Heart left ventricle (tissue), 16 donors: Measurements from ENCODE around the gene CLDN7. TPM values are rescaled to one million over a fixed set of nuclear protein-coding genes. Genes with fewer than 3 reads are reported as not detected.

ENCODE experiments used
- ATAC-seq, 4 donors: fragments of 200-7000 bp; cut with Tn5 transposase; one replicate each; pipeline ENCODE4 v1.9.1; 2020 to 2022; ENCODE audit warnings: moderate library complexity in 4 of 4, mild to moderate bottlenecking in 3 of 4, moderate number of reproducible peaks in 1 of 4
- DNase-seq, 5 donors: peaks; one replicate each; pipeline ENCODE4 v3.0.0-alpha.2; 2020
- H3K27ac ChIP-seq, 12 donors: fragments of 200-600 bp; sonication (generic) in 4 of 12; one replicate each; pipeline versions ENCODE4 v1.5.0 to v1.8.0; 2016 to 2022; ENCODE audit warnings: mild to moderate bottlenecking in 2 of 12
- H3K27me3 ChIP-seq, 9 donors: fragments of 200-600 bp; sonication (generic) in 2 of 9; one replicate each; pipeline versions ENCODE4 v1.5.1 to v1.8.0; 2016 to 2022; ENCODE audit warnings: mild to moderate bottlenecking in 3 of 9
- H3K36me3 ChIP-seq, 9 donors: fragments of 200-600 bp; sonication (generic) in 2 of 9; one replicate each; pipeline versions ENCODE4 v1.5.0 to v1.8.0; 2018 to 2022; ENCODE audit warnings: mild to moderate bottlenecking in 2 of 9
- H3K4me1 ChIP-seq, 12 donors: fragments of 200-600 bp; sonication (generic) in 4 of 12; one replicate each; pipeline versions ENCODE4 v1.5.0 to v1.8.0; 2016 to 2022; ENCODE audit warnings: mild to moderate bottlenecking in 3 of 12
- H3K4me3 ChIP-seq, 12 donors: fragments of 200-600 bp; sonication (generic) in 4 of 12; one replicate each; pipeline versions ENCODE4 v1.5.0 to v1.8.0; 2017 to 2022; ENCODE audit warnings: mild to moderate bottlenecking in 9 of 12, moderate library complexity in 4 of 12
- H3K9me3 ChIP-seq, 12 donors: fragments of 200-600 bp; sonication (generic) in 4 of 12; one replicate each; pipeline versions ENCODE4 v1.5.0 to v1.8.0; 2016 to 2022; ENCODE audit warnings: mild to moderate bottlenecking in 1 of 12
- CTCF ChIP-seq, 12 donors: fragments of 200-600 bp; sonication (generic) in 4 of 12; IDR thresholded peaks; one replicate each; pipeline versions ENCODE4 v1.5.0 to v1.8.0; 2018 to 2022; ENCODE audit warnings: antibody characterized with exemption in 12 of 12, mild to moderate bottlenecking in 5 of 12
- POLR2A ChIP-seq, 2 donors: fragments of 450-650 bp; IDR thresholded peaks; one replicate each; pipeline ENCODE4 v1.6.1; 2017; ENCODE audit warnings: antibody characterized with exemption in 2 of 2, mild to moderate bottlenecking in 2 of 2, moderate library complexity in 2 of 2
- WGBS, 4 donors: extraction: QIAGEN DNeasy Blood & Tissue Kit in 2 of 4; methylation state at CpG; one replicate each; pipeline versions ENCODE4 v1.1.5 to v1.1.7; 2013 to 2018; 5-methylcytosine and 5-hydroxymethylcytosine counted together
- intact Hi-C, 10 donors: fragments of 100-400 bp; cut with DNase I; formaldehyde crosslinking; loops; one replicate each; pipeline versions ENCODE4 v1.11.1 to v1.14.2; 2022
- polyA plus RNA-seq, 2 donors: library from polyadenylated mRNA; stranded (reverse); fragments of 200-250 nt; gene quantifications; one replicate each; pipeline ENCODE4 v1.2.3, GENCODE V29; 2013
- total RNA-seq, 9 donors: library from RNA; depleted of rRNA in 2 of 9; stranded (reverse); fragments of >200 nt in 2 of 9; fragmentation: NEBNext Ultra II Directional in 3 of 9; extraction: Animal tissue kit (Norgen Biotek cat#: 25700) in 3 of 9; gene quantifications; one replicate each; pipeline versions ENCODE4 v1.1.0 to v1.2.4, GENCODE V29; 2016 to 2023
- donor health status: ischemic (EF 13 %, LVEDD 7.1; RV severe dilation, severe dysfunction).
- donor health status: healthy with polysubstance abuse.
- donor health status: DM: no; HTN: yes; CAD: no.
- donor health status: DM: no; HTN: no; CAD: no.
- donor health status: ischemic (EF 25% LVEDD 6.9; RV normal size, moderate dysfunction).
- donor health status: ischemic (EF 25% LVEDD 5.7; RV mildly dilated, moderate dysfunction).
- donor health status: healthy.
- donor health status: DM: yes; HTN: yes; CAD: no.
- donor health status: ischemic (EF 35%, LVEDD 5.7; RV mildly dilated, moderate dysfunction).
- donor health status: nonischemic (EF 11% LVEDD 7.7; RV severe dilation, severe dysfunction).
- donor health status: DM: yes; HTN: yes; CAD: no.
- donor health status: PGD.
- donor health status: ischemic (EF 29% LVEDD 5.4; RV normal size, mild dysfunction).
- donor health status: nonischemic (EF 23%, LVEDD 6.1; RV moderate dilation, normal function).

CLDN7 gene
- total and polyA plus RNA-seq, 11 donors = 0.36 to 2.6 (median 1.3) TPM; not detected in 2

DNA sequence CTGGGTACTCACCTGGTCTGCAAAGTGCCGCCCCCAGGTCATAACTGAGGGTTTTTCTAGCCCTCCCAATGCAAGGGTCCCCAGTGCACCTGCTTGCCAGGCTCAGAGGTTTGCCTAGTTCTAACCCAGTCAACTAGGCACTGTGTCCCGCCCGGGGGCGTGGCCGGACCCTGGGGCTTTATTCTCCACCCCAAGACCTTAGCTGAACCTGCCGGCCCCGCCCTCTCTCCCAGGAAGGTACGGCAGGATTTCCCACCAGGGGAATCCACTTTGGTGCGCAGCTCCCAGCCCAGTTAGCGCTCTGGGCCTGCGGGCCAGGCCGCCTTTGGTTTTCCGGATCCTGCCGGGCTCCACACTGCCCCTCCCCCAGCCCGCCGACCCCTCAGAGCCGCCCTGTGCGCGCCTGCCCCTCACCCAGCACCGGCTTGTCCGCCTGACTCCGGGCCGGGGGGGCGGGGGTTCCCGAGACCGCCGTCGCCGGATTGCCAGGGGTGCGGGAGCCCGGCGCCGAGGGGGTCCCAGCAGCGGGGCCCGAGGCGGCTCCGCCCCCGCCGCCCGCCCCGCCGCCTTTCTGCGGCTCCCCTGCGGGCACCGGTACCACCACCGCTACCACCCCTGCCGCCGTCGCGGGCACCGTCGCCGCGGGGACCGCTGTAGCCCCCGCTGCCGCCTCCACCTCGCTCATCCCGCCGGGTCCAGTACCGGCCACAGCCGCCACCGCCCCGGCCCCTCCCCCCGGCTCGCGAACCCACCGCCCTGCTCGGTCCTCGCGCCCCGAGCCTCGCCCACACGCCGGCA is 31.7 kb upstream of the CLDN7 start:
- H3K9me3 ChIP-seq = no peaks in the 10 kb centered on the region
- intact Hi-C loops = loop anchor here in 1 of 10 donors (10.0 kb wide), 1 partner anchor 249 kb away; the partner anchor contains the start of gene SLC16A11
- no peaks in the 10 kb centered on the region for H3K36me3 ChIP-seq
- ATAC-seq (no peak), DNase-seq (no peak)
- peaks cover 2 to 71% (median 46%) of the 10 kb centered on the region in 12 donors for H3K4me1 ChIP-seq
- TF ChIP-seq POLR2A (IDR thresholded peaks at IDR 0.05) (no peak), CTCF (IDR thresholded peaks at IDR 0.05) (no peak)
- H3K4me3 ChIP-seq = peak overlapping the region in 10 of 12 donors; percentile 1 to 41 (median 32)
- H3K27ac ChIP-seq = peak overlapping the region in 3 of 12 donors; percentile 38 to 65 (median 50)
- H3K27me3 ChIP-seq = peaks cover 0 to 57% (median 29%) of the 10 kb centered on the region in 9 donors
- WGBS, 4 donors = 5 to 16% (median 10%) methylated on average over 11 to 75 of the region's 75 CpGs

DNA sequence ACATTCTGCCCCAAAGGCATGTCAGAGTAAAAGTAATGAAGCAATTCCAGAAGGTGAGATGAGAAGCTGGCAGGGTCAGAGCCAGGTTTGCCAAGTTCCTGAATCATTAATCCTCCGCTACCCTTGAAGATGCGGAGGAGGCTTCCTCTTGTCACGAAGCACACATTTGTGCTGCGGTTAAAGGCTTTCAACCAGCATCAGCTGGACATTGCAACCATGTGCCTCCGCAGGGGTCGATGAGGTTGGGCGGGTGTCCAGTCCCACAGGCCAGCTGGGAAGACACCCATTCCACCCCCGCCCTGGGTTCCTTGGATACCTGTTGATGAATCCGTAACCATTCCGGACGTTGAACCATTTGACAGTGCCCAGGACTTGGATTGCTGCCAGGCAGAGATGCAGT is 30.9 kb upstream of the CLDN7 start:
- Histone ChIP-seq H3K27me3 (peaks cover 0 to 57% (median 29%) of the 10 kb centered on the region in 9 donors), H3K4me1 (peaks cover 2 to 71% (median 46%) of the 10 kb centered on the region in 12 donors), H3K27ac (peak overlapping the region in 6 of 12 donors; percentile 0 to 66 (median 50)), H3K9me3 (no peaks in the 10 kb centered on the region), H3K4me3 (no peak overlapping the region), H3K36me3 (no peaks in the 10 kb centered on the region)
- no peak for DNase-seq
- no peak for ATAC-seq
- intact Hi-C loops = loop anchor here in 1 of 10 donors (10.0 kb wide), 1 partner anchor 248 kb away; the partner anchor contains the start of gene SLC16A11
- WGBS, 4 donors = 53 to 70% (median 64%) methylated on average over 8 to 11 of the region's 11 CpGs
- TF ChIP-seq CTCF (IDR thresholded peaks at IDR 0.05) (no peak), POLR2A (IDR thresholded peaks at IDR 0.05) (no peak)

GRCh38 chr17:7292729-7293128 is 30.5 kb upstream of the CLDN7 start:
- WGBS, 4 donors = 6 to 11% (median 9%) methylated on average over 6 of the region's 6 CpGs
- no peaks in the 10 kb centered on the region for H3K9me3 ChIP-seq
- DNase-seq = peak in 1 of 5 donors; percentile 54
- peak in 2 of 4 donors; percentile 1 to 21 for ATAC-seq
- H3K27ac ChIP-seq = peak overlapping the region in 8 of 12 donors; percentile 0 to 66 (median 32)
- no peak overlapping the region for H3K4me3 ChIP-seq
- intact Hi-C loops = loop anchor here in 2 of 10 donors (1.0 to 10.0 kb wide), 2 partner anchors 9 to 248 kb away; partner anchors contain the start of gene SLC16A11 (in 1 of the 2)
- no peak for TF ChIP-seq CTCF (IDR thresholded peaks at IDR 0.05)
- no peak for TF ChIP-seq POLR2A (IDR thresholded peaks at IDR 0.05)
- H3K4me1 ChIP-seq = peaks cover 2 to 71% (median 46%) of the 10 kb centered on the region in 12 donors
- H3K27me3 ChIP-seq = peaks cover 0 to 57% (median 29%) of the 10 kb centered on the region in 9 donors
- peaks cover 0 to 3% (median 0%) of the 10 kb centered on the region in 9 donors for H3K36me3 ChIP-seq

DNA sequence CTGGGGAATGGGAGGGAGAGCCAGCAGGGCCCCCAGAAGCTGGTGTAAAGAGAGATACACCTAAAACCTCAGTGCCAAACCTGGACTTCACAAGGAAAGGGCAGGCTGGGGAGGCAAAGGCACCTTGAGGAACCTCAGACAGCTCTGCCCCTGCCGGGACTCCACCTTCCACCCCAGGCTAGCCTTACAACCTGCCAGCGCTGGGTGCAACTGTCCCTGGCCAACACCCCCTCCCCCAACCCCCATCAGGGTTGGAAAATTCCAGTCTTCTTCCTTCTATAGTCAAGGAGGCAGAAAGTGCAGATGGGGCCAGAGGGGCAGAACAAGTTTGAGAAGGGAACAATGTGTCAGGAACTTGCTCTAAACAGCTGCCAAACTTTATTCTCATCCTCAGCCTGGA is 29.9 kb upstream of the CLDN7 start:
- Histone ChIP-seq H3K9me3 (no peaks in the 10 kb centered on the region), H3K4me1 (peaks cover 2 to 71% (median 46%) of the 10 kb centered on the region in 12 donors), H3K27me3 (peaks cover 0 to 57% (median 29%) of the 10 kb centered on the region in 9 donors), H3K36me3 (peaks cover 0 to 9% (median 0%) of the 10 kb centered on the region in 9 donors), H3K4me3 (no peak overlapping the region), H3K27ac (peak overlapping the region in 7 of 12 donors; percentile 0 to 66 (median 50))
- intact Hi-C loops = loop anchor here in 2 of 10 donors (1.0 to 10.0 kb wide), 2 partner anchors 9 to 247 kb away; partner anchors contain the start of gene SLC16A11 (in 1 of the 2)
- TF ChIP-seq CTCF (IDR thresholded peaks at IDR 0.05) (no peak), POLR2A (IDR thresholded peaks at IDR 0.05) (no peak)
- no peak for ATAC-seq
- DNase-seq = no peak
- WGBS, 4 donors = 45 to 83% (median 66%) methylated on average over 2 of the region's 2 CpGs
